Uterus (tissue), 4 donors: ENCODE measurements around the gene CCDC171. TPM values are rescaled to one million over a fixed set of nuclear protein-coding genes. Genes with fewer than 3 reads are reported as not detected.

ENCODE experiments used
- DNase-seq, 2 donors: peaks; one replicate each; pipeline ENCODE4 v3.0.0-alpha.2; 2019 to 2020
- H3K27ac ChIP-seq, 2 donors: fragments of 200-600 bp; sonication (generic); 1 replicate in 1 of 2; 2 replicates in 1 of 2; pipeline ENCODE4 v1.5.1; 2016 to 2018
- H3K27me3 ChIP-seq, 2 donors: fragments of 200-600 bp; sonication (generic); one replicate each; pipeline ENCODE4 v1.5.1; 2018 to 2019; ENCODE audit warnings: control low read depth in 1 of 2
- H3K36me3 ChIP-seq, 2 donors: fragments of 200-600 bp; sonication (generic); one replicate each; pipeline ENCODE4 v1.5.1; 2019; ENCODE audit warnings: control low read depth in 1 of 2
- H3K4me1 ChIP-seq, 2 donors: fragments of 200-600 bp; sonication (generic); one replicate each; pipeline ENCODE4 v1.5.1; 2018 to 2019; ENCODE audit warnings: control low read depth in 1 of 2
- H3K4me3 ChIP-seq, 2 donors: fragments of 200-600 bp; sonication (generic); 1 replicate in 1 of 2; 2 replicates in 1 of 2; pipeline ENCODE4 v1.5.1; 2018 to 2019; ENCODE audit warnings: mild to moderate bottlenecking in 1 of 2
- H3K9me3 ChIP-seq, 2 donors: fragments of 200-600 bp; sonication (generic); one replicate each; pipeline ENCODE4 v1.5.1; 2019; ENCODE audit warnings: control low read depth in 1 of 2
- CTCF ChIP-seq, 4 experiments: fragments of 200-600 bp in 2 of 4; fragments of 450-650 bp in 2 of 4; sonication (generic) in 2 of 4; IDR thresholded peaks; one replicate each; pipeline ENCODE4 v1.5.1; 2016 to 2019; ENCODE audit warnings: antibody characterized with exemption in 4 of 4, mild to moderate bottlenecking in 2 of 4, moderate library complexity in 1 of 4
- POLR2A ChIP-seq, 2 donors: fragments of 450-650 bp; IDR thresholded peaks; one replicate each; pipeline ENCODE4 v1.6.1; 2016; ENCODE audit warnings: antibody characterized with exemption in 2 of 2, mild to moderate bottlenecking in 1 of 2, moderate library complexity in 1 of 2
- intact Hi-C: fragments of 100-400 bp; cut with DNase I; formaldehyde crosslinking; loops from one replicate; pipeline ENCODE4 v1.15.1; 2023; ENCODE audit warnings: low total_unique reads
- total RNA-seq, 4 donors: library from RNA; depleted of rRNA in 3 of 4; stranded (reverse); fragments of >200 nt in 3 of 4; gene quantifications; one replicate each; pipeline versions ENCODE4 v1.1.0 to v1.2.4, GENCODE V29; 2014 to 2023
- donor health status: DM: yes; HTN: yes; CAD: no.

CCDC171 gene
- total RNA-seq, 4 donors from 2014 or later: 15.6 to 45.6 (median 26.4) TPM

DNA sequence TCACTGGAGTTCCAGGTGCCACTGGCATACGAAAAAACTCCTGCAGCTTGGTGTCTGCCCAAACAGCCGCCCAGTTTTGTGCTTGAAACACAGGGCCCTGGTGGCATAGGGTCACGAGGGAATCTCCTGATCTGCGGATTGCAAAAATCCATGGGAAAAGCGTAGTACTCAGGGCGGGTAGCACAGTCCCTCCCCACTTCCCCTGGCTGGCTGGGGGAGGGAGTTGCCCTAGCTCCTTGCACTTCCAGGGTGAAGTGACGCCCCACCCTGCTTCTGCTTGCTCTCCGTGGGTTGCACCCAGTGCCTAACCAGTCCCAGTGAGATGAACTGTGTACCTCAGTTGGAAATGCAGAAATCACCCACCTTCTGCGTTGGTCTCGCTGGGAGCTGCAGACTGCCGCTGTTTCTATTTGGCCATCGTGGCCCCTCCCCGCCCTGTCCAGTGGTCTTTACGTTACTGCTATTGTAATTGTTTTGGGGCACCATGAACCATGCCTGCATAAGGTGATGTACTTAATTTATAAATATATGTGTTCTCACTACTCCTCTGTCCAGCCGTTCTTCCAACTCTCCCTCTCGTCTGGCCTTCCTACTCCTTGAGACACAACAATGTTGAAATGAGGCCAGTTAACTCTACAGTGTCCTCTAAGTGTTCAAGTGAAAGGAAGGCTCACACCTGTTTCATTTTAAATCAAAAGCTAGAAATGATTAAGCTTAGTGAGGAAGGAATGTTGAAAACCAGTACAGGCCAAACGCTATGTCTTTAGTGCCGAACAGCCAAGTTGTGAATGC, 65.9 kb downstream of the CCDC171 start:
- H3K4me3 ChIP-seq: no peak overlapping the region
- intact Hi-C loops: no loop called here
- TF ChIP-seq POLR2A (IDR thresholded peaks at IDR 0.05): no peak
- TF ChIP-seq CTCF (IDR thresholded peaks at IDR 0.05): no peak
- DNase-seq: no peak
- no peak overlapping the region for H3K27ac ChIP-seq
- H3K27me3 ChIP-seq: no peaks in the 10 kb centered on the region
- no peaks in the 10 kb centered on the region for H3K4me1 ChIP-seq
- no peaks in the 10 kb centered on the region for H3K9me3 ChIP-seq
- no peaks in the 10 kb centered on the region for H3K36me3 ChIP-seq

GRCh38 chr9:15622318-15622971, 69.6 kb downstream of the CCDC171 start:
- intact Hi-C loops: no loop called here
- Histone ChIP-seq H3K4me1 (no peaks in the 10 kb centered on the region), H3K9me3 (no peaks in the 10 kb centered on the region), H3K4me3 (no peak overlapping the region), H3K27me3 (no peaks in the 10 kb centered on the region), H3K36me3 (no peaks in the 10 kb centered on the region), H3K27ac (no peak overlapping the region)
- no peak for DNase-seq
- no peak for TF ChIP-seq POLR2A (IDR thresholded peaks at IDR 0.05)
- TF ChIP-seq CTCF (IDR thresholded peaks at IDR 0.05): no peak

DNA sequence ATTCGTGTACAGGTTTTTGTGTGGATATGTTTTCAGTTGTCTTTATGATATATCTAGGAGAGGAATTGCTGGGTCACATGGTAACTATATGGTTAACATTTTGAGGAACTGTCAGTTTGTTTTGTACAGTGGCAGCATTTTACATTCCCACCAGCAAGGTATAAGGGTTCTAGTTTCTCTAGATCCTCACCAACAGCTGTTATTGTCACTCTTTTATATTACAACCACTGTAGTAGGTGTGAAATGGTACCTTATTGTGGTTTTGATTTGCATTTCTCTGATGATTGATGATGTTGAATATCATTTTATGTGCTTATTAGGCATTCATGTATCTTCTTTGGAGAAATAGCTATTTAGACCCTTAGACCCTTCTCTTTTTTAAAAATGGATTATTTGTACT, 82.9 kb downstream of the CCDC171 start:
- intact Hi-C loops: no loop called here
- TF ChIP-seq CTCF (IDR thresholded peaks at IDR 0.05): no peak
- no peak for TF ChIP-seq POLR2A (IDR thresholded peaks at IDR 0.05)
- Histone ChIP-seq H3K4me1 (no peaks in the 10 kb centered on the region), H3K27me3 (no peaks in the 10 kb centered on the region), H3K27ac (no peak overlapping the region), H3K36me3 (peaks cover 0 to 4% of the 10 kb centered on the region in 2 donors), H3K4me3 (no peak overlapping the region), H3K9me3 (no peaks in the 10 kb centered on the region)
- DNase-seq: no peak

- H3K4me1 ChIP-seq: no peaks in the 10 kb centered on the region
Measured at GRCh38 chr9:15640121-15640520, 87.3 kb downstream of the CCDC171 start.

More at GRCh38 chr9:15640121-15640520, 87.3 kb downstream of the CCDC171 start:
- H3K27me3 ChIP-seq: no peaks in the 10 kb centered on the region
- no peak overlapping the region for H3K4me3 ChIP-seq
- TF ChIP-seq POLR2A (IDR thresholded peaks at IDR 0.05) (no peak), CTCF (IDR thresholded peaks at IDR 0.05) (no peak)
- DNase-seq: no peak
- no peaks in the 10 kb centered on the region for H3K9me3 ChIP-seq
- H3K36me3 ChIP-seq: peaks cover 0 to 4% of the 10 kb centered on the region in 2 donors
- H3K27ac ChIP-seq: no peak overlapping the region
- intact Hi-C loops: no loop called here
